ENCODE data around the gene CDC14A. TPM values are rescaled to one million over a fixed set of nuclear protein-coding genes. Genes with fewer than 3 reads are reported as not detected.

Gene CDC14A
- total RNA-seq, 1 donor, result 167 TPM

GRCh38 chr1:100545855-100546254, 193.5 kb downstream of the CDC14A start:
- H3K27me3 ChIP-seq (ENCODE audit: insufficient read depth, low read length), result peaks cover 5% of the 10 kb centered on the region
- H3K4me3 ChIP-seq (ENCODE audit: low read length), result no peak overlapping the region
- no peaks in the 10 kb centered on the region for H3K4me1 ChIP-seq (ENCODE audit: insufficient read depth, low read length)

DNA sequence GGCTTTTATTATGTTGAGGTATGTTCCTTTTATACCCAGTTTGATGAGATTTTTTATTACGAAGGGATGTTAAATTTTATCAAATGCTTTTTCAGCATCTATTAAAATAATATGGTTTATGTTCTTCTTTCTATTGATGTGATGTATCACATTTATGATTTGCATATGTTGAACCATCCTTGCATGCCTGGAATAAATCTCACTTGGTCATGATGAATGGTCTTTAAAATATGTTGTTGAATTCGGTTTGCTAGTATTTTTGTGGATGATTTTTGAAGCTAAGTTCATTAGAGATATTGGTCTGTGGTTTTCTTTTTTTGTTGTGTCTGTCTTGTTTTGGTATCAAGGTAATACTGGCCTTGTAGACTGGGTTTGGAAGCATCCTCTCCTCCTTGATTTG, 199.7 kb downstream of the CDC14A start:
- Histone ChIP-seq H3K4me1 (ENCODE audit: insufficient read depth, low read length) (no peaks in the 10 kb centered on the region), H3K9me3 (ENCODE audit: low read depth, low read length) (peaks cover 24% of the 10 kb centered on the region), H3K27me3 (ENCODE audit: insufficient read depth, low read length) (no peaks in the 10 kb centered on the region), H3K4me3 (ENCODE audit: low read length) (no peak overlapping the region)

More at GRCh38 chr1:100545855-100546254, 193.5 kb downstream of the CDC14A start:
- H3K9me3 ChIP-seq (ENCODE audit: low read depth, low read length), result no peaks in the 10 kb centered on the region

DNA sequence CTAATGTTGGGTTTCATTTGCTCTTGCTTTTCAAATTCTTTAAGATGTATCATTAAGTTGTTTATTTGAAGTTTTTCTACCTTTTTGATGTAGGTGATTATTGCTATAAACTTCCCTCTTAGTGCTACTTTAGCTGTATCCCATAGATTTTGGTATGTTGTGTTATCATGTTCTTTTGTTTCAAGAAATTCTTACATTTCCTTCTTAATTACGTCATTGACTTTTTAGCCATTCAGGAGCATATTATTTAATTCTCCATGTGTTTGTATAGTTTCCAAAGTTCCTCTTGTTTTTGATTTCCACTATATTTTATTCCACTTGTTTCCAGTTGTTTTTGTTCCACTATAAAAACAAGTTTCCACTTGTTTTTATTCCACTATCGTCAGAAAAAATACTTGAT, 200.6 kb downstream of the CDC14A start:
- no peak overlapping the region for H3K4me3 ChIP-seq (ENCODE audit: low read length)
- H3K27me3 ChIP-seq (ENCODE audit: insufficient read depth, low read length), result no peaks in the 10 kb centered on the region
- H3K9me3 ChIP-seq (ENCODE audit: low read depth, low read length), result peaks cover 24% of the 10 kb centered on the region
- H3K4me1 ChIP-seq (ENCODE audit: insufficient read depth, low read length), result no peaks in the 10 kb centered on the region

DNA sequence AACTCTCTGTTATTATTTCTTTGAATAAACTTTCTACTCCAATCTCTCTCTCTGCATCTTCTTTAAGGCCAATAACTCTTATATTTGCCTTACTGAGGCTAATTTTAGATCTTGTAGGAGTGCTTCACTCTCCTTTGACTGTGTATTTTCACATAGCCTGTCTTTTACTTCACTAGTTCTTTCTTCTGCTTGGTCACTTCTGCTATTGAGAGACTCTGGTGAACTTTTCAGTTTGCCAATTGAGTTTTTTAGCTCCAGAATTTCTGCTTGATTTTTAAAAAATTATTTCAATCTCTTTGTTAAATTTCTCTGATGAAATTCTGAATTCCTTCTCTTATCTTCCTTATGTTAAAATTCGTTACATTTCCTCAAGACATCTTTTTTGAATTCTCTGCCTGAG, 203.9 kb downstream of the CDC14A start:
- Histone ChIP-seq H3K4me3 (ENCODE audit: low read length) (no peak overlapping the region), H3K9me3 (ENCODE audit: low read depth, low read length) (peaks cover 24% of the 10 kb centered on the region), H3K27me3 (ENCODE audit: insufficient read depth, low read length) (no peaks in the 10 kb centered on the region), H3K4me1 (ENCODE audit: insufficient read depth, low read length) (no peaks in the 10 kb centered on the region)

GRCh38 chr1:100556925-100557605, 204.8 kb downstream of the CDC14A start:
- Histone ChIP-seq H3K4me1 (ENCODE audit: insufficient read depth, low read length) (no peaks in the 10 kb centered on the region), H3K27me3 (ENCODE audit: insufficient read depth, low read length) (no peaks in the 10 kb centered on the region), H3K9me3 (ENCODE audit: low read depth, low read length) (peaks cover 20% of the 10 kb centered on the region), H3K4me3 (ENCODE audit: low read length) (no peak overlapping the region)

GRCh38 chr1:100557606-100557953, 205.3 kb downstream of the CDC14A start:
- Histone ChIP-seq H3K4me3 (ENCODE audit: low read length) (no peak overlapping the region), H3K4me1 (ENCODE audit: insufficient read depth, low read length) (no peaks in the 10 kb centered on the region), H3K27me3 (ENCODE audit: insufficient read depth, low read length) (no peaks in the 10 kb centered on the region), H3K9me3 (ENCODE audit: low read depth, low read length) (peaks cover 15% of the 10 kb centered on the region)

DNA sequence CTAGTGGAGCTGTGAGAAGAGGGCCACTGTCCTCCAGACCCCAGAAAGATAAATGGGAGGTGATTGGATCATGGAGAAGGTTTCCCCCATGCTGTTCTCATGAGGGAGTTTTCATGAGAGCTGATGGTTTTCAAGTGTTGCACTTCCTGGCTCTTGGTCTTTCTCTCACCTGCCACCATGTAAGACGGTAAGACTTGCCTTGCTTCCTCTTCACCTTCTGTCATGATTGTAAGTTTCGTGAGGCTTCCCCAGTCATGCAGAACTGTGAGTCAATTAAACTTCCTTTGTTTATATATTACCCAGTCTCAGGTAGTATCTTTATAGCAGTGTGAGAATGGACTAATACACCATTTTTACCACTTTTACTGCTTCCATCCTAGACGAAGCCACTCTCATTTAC, 213.2 kb downstream of the CDC14A start:
- Histone ChIP-seq H3K27me3 (ENCODE audit: insufficient read depth, low read length) (no peaks in the 10 kb centered on the region), H3K4me3 (ENCODE audit: low read length) (no peak overlapping the region), H3K9me3 (ENCODE audit: low read depth, low read length) (no peaks in the 10 kb centered on the region), H3K4me1 (ENCODE audit: insufficient read depth, low read length) (no peaks in the 10 kb centered on the region)

- no peak overlapping the region for H3K4me3 ChIP-seq (ENCODE audit: low read length)
- H3K27me3 ChIP-seq (ENCODE audit: insufficient read depth, low read length), result no peaks in the 10 kb centered on the region
- H3K9me3 ChIP-seq (ENCODE audit: low read depth, low read length), result no peaks in the 10 kb centered on the region
Measured at GRCh38 chr1:100565937-100566699, 213.8 kb downstream of the CDC14A start.

GRCh38 chr1:100567062-100567461, 214.8 kb downstream of the CDC14A start:
- Histone ChIP-seq H3K4me1 (ENCODE audit: insufficient read depth, low read length) (no peaks in the 10 kb centered on the region), H3K4me3 (ENCODE audit: low read length) (no peak overlapping the region), H3K27me3 (ENCODE audit: insufficient read depth, low read length) (no peaks in the 10 kb centered on the region), H3K9me3 (ENCODE audit: low read depth, low read length) (no peaks in the 10 kb centered on the region)

More at GRCh38 chr1:100565937-100566699, 213.8 kb downstream of the CDC14A start:
- H3K4me1 ChIP-seq (ENCODE audit: insufficient read depth, low read length), result no peaks in the 10 kb centered on the region

Other genes with a start within 250 kb of the CDC14A start
- 1.8 TPM for gene SASS6, start 219.6 kb upstream of the CDC14A start, total RNA-seq
- gene TRMT13, start 219.3 kb upstream of the CDC14A start, total RNA-seq, result 6.3 TPM
- gene LRRC39, start 174.2 kb upstream of the CDC14A start, total RNA-seq, result 1.3 TPM
- 4.2 TPM for gene DBT, start 102.7 kb upstream of the CDC14A start, total RNA-seq
- 26.4 TPM for gene RTCA, start 86.3 kb upstream of the CDC14A start, total RNA-seq
- not detected for gene GPR88, start 185.6 kb downstream of the CDC14A start, total RNA-seq

All from mononuclear cell (primary cell).